ENCODE data around the gene PTPRT.

PTPRT gene

DNA sequence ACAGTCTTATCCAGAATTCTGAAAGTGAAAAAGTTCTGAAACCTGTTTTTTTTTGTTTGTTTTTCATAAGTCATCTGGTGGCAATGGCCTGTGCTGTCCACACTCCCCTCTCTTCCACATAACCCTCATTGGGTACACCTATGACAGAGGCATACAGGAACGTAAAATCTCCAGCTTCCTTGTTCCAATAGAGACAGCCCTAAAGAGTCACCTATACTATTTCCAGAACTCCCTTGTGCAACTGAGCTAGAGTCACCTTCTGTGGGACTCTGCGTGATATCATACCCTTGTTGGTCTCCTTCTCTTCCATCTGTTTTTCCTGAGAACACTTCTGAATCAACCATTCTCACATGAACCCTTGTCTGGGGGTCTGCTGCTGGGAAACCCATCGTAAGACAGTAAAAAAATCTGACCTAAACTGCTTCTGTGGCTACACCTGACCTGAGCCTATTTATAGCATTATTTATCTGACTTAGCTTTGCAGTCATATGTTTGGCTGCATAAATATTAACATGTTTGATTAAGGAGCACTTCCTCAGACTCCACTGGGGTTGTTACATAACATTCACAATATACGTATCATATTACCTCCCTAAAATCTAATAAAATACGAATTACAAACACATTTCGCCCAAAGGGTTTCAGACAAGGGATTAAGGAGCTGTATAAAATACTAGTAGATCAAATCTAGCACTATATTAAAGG lies 151.9 kb downstream of the PTPRT start:
- no peaks in the 10 kb centered on the region for H3K36me3 ChIP-seq (ENCODE audit: control insufficient read depth, insufficient read depth, low read length)
- H3K27ac ChIP-seq (ENCODE audit: insufficient read depth, low read depth, low read length, poor library complexity, severe bottlenecking), result no peak overlapping the region
- H3K4me3 ChIP-seq (ENCODE audit: insufficient read depth, low read depth, low read length), result no peak overlapping the region
- H3K27me3 ChIP-seq (ENCODE audit: control insufficient read depth, insufficient read depth, low read length, poor library complexity, severe bottlenecking), result no peaks in the 10 kb centered on the region
- peaks cover 3% of the 10 kb centered on the region for H3K4me1 ChIP-seq (ENCODE audit: control insufficient read depth, insufficient read depth, low read length)
- WGBS, 2 experiments, result 84 to 93% methylated on average over 5 to 6 of the region's 6 CpGs
- no peaks in the 10 kb centered on the region for H3K9me3 ChIP-seq (ENCODE audit: control insufficient read depth, low read length)

DNA sequence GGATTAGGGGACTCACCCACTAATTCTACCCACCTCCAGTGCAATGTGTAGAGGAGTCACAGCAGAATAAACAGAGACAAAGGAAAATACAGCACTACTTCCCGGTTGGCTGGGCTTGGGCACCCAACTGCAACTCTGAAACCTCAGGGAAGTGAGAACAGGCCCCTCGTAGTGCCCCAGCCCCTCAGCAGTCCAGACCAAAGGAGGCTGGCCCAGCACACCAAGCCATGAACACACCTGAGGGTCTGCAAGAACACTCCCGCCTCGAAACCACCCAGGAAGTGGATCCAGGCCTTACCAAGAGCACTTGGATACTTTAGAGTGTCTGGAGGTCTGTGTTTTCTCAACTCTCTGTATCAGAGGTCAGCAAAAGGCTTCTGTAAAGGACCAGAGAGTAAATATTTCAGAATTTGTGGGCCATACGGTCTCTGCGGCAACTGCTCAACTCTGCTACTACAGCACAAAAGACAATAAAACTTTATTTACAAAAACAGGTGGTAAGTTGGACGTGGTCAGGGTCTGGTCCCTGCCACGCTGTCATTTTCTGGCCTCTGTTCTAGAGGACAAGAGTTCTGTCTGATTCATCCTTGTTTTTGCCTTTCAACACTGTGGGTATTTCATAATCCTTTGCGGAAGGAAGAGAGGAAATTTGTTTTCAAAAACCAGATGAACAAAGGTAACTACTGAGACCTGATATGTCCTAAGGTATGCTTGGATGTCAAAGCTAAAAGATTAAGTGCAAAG lies 154.6 kb downstream of the PTPRT start:
- H3K27me3 ChIP-seq (ENCODE audit: control insufficient read depth, insufficient read depth, low read length, poor library complexity, severe bottlenecking), result no peaks in the 10 kb centered on the region
- WGBS, 2 experiments, result 88 to 91% methylated on average over 9 of the region's 9 CpGs
- H3K4me1 ChIP-seq (ENCODE audit: control insufficient read depth, insufficient read depth, low read length), result peaks cover 5% of the 10 kb centered on the region
- H3K9me3 ChIP-seq (ENCODE audit: control insufficient read depth, low read length), result no peaks in the 10 kb centered on the region
- H3K36me3 ChIP-seq (ENCODE audit: control insufficient read depth, insufficient read depth, low read length), result no peaks in the 10 kb centered on the region
- H3K27ac ChIP-seq (ENCODE audit: insufficient read depth, low read depth, low read length, poor library complexity, severe bottlenecking), result no peak overlapping the region
- no peak overlapping the region for H3K4me3 ChIP-seq (ENCODE audit: insufficient read depth, low read depth, low read length)

DNA sequence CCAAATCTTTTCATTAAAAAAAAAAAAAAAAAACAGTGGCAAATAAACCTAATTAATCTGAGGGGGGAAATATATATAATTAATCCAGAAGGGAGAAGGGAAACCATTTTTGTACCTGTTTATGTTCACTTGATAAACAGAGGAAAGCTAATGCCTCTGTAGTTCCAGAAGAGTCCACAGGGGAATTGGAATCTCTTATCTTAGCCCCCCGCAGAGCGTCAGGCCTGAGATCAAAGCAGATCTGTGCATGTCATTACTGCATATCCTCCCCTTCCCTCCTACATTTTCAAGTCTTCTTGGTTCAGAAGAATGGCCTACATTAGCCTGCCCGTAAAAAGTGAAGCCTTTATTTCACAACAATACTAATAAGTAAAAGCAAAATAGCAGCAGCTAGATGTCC lies 157.2 kb downstream of the PTPRT start:
- Histone ChIP-seq H3K27ac (ENCODE audit: insufficient read depth, low read depth, low read length, poor library complexity, severe bottlenecking) (no peak overlapping the region), H3K36me3 (ENCODE audit: control insufficient read depth, insufficient read depth, low read length) (no peaks in the 10 kb centered on the region), H3K4me1 (ENCODE audit: control insufficient read depth, insufficient read depth, low read length) (peaks cover 5% of the 10 kb centered on the region), H3K27me3 (ENCODE audit: control insufficient read depth, insufficient read depth, low read length, poor library complexity, severe bottlenecking) (no peaks in the 10 kb centered on the region), H3K4me3 (ENCODE audit: insufficient read depth, low read depth, low read length) (no peak overlapping the region), H3K9me3 (ENCODE audit: control insufficient read depth, low read length) (no peaks in the 10 kb centered on the region)
- 65 to 66% methylated on average over 3 of the region's 3 CpGs for WGBS, 2 experiments

DNA sequence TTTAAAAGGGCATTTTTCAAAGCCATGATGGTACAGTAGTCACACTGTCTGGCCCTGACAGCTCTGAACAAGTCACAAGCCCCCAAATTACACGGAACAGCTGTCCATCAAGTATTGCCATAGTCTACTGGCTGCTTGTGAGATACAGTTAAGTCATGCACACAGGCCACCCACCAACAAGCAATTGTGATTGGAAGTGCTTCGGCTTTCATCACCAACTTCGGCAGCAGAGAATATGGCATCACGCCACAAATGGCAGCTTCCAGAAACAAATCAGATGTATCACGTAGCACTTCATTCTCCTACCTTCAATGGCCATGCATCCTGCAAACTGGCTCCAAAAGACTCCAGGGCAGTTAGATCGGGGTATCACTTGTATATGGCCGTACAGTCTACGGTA lies 160.5 kb downstream of the PTPRT start:
- no peaks in the 10 kb centered on the region for H3K27me3 ChIP-seq (ENCODE audit: control insufficient read depth, insufficient read depth, low read length, poor library complexity, severe bottlenecking)
- 93 to 96% methylated on average over 7 to 8 of the region's 8 CpGs for WGBS, 2 experiments
- H3K4me3 ChIP-seq (ENCODE audit: insufficient read depth, low read depth, low read length), result no peak overlapping the region

DNA sequence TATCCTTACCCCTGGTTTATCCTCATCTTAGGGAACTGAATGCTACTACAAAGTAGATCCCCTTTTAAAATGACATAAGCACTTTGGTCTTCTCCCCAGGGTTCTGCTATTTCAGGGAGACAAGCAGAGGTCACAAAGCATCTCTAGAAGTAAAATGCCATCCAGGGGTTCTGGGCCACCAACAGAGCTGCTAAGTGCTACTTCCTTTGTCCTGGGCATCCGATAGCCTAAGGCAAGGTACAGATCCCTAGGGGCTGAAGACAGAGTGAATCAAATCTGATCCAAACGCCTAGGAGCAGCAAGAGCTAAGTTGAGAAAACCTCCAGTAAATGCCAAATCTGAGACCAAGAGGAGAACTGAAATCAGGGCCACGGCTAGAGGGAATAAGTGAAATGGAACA lies 161.2 kb downstream of the PTPRT start:
- H3K27ac ChIP-seq (ENCODE audit: insufficient read depth, low read depth, low read length, poor library complexity, severe bottlenecking), result no peak overlapping the region
- WGBS, 2 experiments, result 53 to 56% methylated on average over 3 of the region's 3 CpGs
- H3K4me1 ChIP-seq (ENCODE audit: control insufficient read depth, insufficient read depth, low read length), result peaks cover 5% of the 10 kb centered on the region
- H3K4me3 ChIP-seq (ENCODE audit: insufficient read depth, low read depth, low read length), result no peak overlapping the region
- no peaks in the 10 kb centered on the region for H3K9me3 ChIP-seq (ENCODE audit: control insufficient read depth, low read length)
- no peaks in the 10 kb centered on the region for H3K36me3 ChIP-seq (ENCODE audit: control insufficient read depth, insufficient read depth, low read length)
- no peaks in the 10 kb centered on the region for H3K27me3 ChIP-seq (ENCODE audit: control insufficient read depth, insufficient read depth, low read length, poor library complexity, severe bottlenecking)

More for the DNA sequence above, 160.5 kb downstream of the PTPRT start:
- Histone ChIP-seq H3K4me1 (ENCODE audit: control insufficient read depth, insufficient read depth, low read length) (peaks cover 5% of the 10 kb centered on the region), H3K27ac (ENCODE audit: insufficient read depth, low read depth, low read length, poor library complexity, severe bottlenecking) (no peak overlapping the region), H3K36me3 (ENCODE audit: control insufficient read depth, insufficient read depth, low read length) (no peaks in the 10 kb centered on the region), H3K9me3 (ENCODE audit: control insufficient read depth, low read length) (no peaks in the 10 kb centered on the region)

DNA sequence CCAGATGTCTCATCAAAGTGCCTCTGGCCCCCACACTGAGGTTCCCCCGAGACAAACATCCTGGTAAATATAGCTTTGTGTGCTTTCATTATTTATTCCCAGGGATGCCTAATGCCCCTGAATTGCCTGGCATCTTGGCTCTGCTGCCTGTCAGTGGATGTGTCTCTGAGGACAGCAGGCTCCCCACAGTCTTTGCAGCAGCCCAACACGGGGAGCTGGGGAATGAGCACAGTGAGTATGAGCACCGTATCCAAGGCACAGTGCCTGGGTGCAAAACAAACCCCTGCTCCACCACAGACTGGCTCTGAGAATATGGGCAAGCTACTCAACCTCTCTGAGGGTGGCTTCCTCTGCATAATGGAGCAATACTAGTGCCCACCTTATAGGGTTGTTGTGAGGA lies 165.9 kb downstream of the PTPRT start:
- H3K36me3 ChIP-seq (ENCODE audit: control insufficient read depth, insufficient read depth, low read length), result no peaks in the 10 kb centered on the region
- no peaks in the 10 kb centered on the region for H3K9me3 ChIP-seq (ENCODE audit: control insufficient read depth, low read length)
- no peaks in the 10 kb centered on the region for H3K4me1 ChIP-seq (ENCODE audit: control insufficient read depth, insufficient read depth, low read length)
- 22 to 26% methylated on average over 3 of the region's 3 CpGs for WGBS, 2 experiments
- H3K27ac ChIP-seq (ENCODE audit: insufficient read depth, low read depth, low read length, poor library complexity, severe bottlenecking), result no peak overlapping the region
- H3K27me3 ChIP-seq (ENCODE audit: control insufficient read depth, insufficient read depth, low read length, poor library complexity, severe bottlenecking), result no peaks in the 10 kb centered on the region
- H3K4me3 ChIP-seq (ENCODE audit: insufficient read depth, low read depth, low read length), result no peak overlapping the region

DNA sequence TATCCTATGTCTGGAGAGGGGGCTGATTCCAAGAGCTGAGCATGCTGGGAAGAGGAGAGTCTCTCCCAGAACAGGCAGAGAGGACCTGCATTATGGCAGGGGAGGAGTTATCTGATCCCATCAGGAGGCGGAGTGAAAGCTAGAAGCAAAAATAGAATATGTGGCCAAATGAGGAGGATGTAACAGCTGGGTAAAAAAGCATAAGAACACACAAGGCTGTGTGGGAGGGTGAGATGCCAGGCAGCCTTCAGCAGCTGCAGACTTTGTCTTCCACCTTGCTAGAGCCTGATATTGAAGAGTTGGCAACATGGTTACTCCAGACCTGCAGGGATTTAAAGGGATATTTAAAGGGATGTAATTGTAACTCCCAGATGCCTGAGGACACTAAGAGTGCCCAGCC lies 167.1 kb downstream of the PTPRT start:
- Histone ChIP-seq H3K4me3 (ENCODE audit: insufficient read depth, low read depth, low read length) (no peak overlapping the region), H3K36me3 (ENCODE audit: control insufficient read depth, insufficient read depth, low read length) (no peaks in the 10 kb centered on the region), H3K27me3 (ENCODE audit: control insufficient read depth, insufficient read depth, low read length, poor library complexity, severe bottlenecking) (no peaks in the 10 kb centered on the region), H3K4me1 (ENCODE audit: control insufficient read depth, insufficient read depth, low read length) (no peaks in the 10 kb centered on the region), H3K27ac (ENCODE audit: insufficient read depth, low read depth, low read length, poor library complexity, severe bottlenecking) (no peak overlapping the region), H3K9me3 (ENCODE audit: control insufficient read depth, low read length) (no peaks in the 10 kb centered on the region)
- 92 to 94% methylated on average over 1 of the region's 1 CpG for WGBS, 2 experiments

DNA sequence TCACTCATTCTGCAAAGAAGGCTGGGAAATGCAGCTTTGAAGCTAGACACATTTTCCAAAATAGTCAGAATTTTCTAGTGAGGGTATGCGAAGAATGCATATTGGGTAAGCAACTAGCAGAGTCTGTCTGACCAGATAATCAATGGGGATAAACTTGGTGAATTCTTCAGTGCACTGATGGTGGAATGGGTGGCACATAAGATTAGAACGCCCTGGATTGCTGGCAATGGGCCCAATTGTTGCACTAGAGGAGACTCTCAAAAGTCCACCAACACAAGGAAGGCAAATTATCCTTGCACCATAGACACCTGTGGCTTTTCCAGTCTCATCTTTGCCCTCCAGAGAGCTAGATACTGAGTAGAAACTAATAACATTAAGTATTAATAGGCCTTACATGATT lies 167.6 kb downstream of the PTPRT start:
- Histone ChIP-seq H3K4me3 (ENCODE audit: insufficient read depth, low read depth, low read length) (no peak overlapping the region), H3K27me3 (ENCODE audit: control insufficient read depth, insufficient read depth, low read length, poor library complexity, severe bottlenecking) (no peaks in the 10 kb centered on the region), H3K4me1 (ENCODE audit: control insufficient read depth, insufficient read depth, low read length) (no peaks in the 10 kb centered on the region), H3K27ac (ENCODE audit: insufficient read depth, low read depth, low read length, poor library complexity, severe bottlenecking) (no peak overlapping the region), H3K9me3 (ENCODE audit: control insufficient read depth, low read length) (no peaks in the 10 kb centered on the region), H3K36me3 (ENCODE audit: control insufficient read depth, insufficient read depth, low read length) (no peaks in the 10 kb centered on the region)
- 90 to 98% methylated on average over 2 of the region's 2 CpGs for WGBS, 2 experiments

DNA sequence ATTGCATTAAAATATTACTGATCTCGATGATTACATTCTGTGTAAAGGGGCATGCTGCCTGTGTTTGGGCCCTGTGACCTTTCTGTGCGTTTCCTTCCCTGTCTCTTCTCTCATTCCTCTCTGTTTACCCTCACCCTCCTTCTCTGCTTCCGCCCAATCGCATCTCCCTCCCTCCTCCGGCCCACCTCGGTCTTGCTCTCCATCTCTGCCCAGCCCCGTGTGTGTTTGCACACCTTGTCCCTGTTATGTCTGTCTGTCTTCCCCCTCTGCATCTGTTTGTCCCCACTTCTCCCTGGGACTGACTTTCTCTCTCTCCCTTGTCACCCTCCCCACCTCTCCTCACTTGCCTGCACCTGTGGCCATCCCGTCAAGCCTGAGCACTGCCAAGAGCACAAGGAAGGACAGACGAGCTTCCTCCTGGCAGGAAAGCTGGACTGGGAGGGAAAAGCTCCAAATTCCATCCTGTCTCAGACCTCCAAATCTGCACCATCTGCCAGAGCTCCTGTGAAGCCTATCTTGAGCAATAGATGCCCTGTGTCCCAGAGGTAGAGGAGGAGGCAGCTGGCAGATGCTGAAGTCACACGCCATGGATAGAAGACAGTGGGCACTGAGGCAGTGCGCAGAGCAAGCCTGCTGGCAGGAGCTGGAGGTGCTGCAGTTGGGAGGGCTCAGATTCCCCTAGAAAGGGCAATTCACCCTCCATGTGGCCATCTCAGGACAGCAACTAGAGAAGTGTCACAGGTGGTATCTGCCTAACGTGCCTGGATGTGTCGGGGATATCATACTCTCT lies 172.3 kb downstream of the PTPRT start:
- 80 to 86% methylated on average over 13 of the region's 13 CpGs for WGBS, 2 experiments
- H3K27me3 ChIP-seq (ENCODE audit: control insufficient read depth, insufficient read depth, low read length, poor library complexity, severe bottlenecking), result no peaks in the 10 kb centered on the region
- no peaks in the 10 kb centered on the region for H3K9me3 ChIP-seq (ENCODE audit: control insufficient read depth, low read length)
- H3K27ac ChIP-seq (ENCODE audit: insufficient read depth, low read depth, low read length, poor library complexity, severe bottlenecking), result no peak overlapping the region
- no peaks in the 10 kb centered on the region for H3K36me3 ChIP-seq (ENCODE audit: control insufficient read depth, insufficient read depth, low read length)
- H3K4me1 ChIP-seq (ENCODE audit: control insufficient read depth, insufficient read depth, low read length), result no peaks in the 10 kb centered on the region
- no peak overlapping the region for H3K4me3 ChIP-seq (ENCODE audit: insufficient read depth, low read depth, low read length)

DNA sequence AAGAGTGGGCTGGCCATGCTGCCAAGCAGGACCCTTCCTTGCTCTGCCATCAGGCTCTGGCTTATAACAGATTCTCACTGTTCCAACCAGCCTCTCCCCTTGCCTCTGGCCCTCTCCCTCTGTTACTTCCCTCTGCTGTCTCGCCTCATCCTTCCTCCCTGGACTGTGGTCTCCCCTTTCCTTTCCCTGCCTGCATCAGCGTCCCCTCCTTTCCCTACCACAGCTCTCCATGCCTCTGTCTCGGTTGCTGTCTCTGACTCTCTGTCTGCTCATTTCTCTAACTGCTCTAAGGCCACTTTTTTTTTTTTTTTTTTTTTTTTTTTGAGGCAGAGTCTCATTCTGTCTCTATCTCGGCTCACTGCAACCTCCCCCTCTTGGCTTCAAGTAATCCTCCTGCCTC lies 173.4 kb downstream of the PTPRT start:
- no peaks in the 10 kb centered on the region for H3K36me3 ChIP-seq (ENCODE audit: control insufficient read depth, insufficient read depth, low read length)
- H3K27ac ChIP-seq (ENCODE audit: insufficient read depth, low read depth, low read length, poor library complexity, severe bottlenecking), result no peak overlapping the region
- no peak overlapping the region for H3K4me3 ChIP-seq (ENCODE audit: insufficient read depth, low read depth, low read length)
- no peaks in the 10 kb centered on the region for H3K27me3 ChIP-seq (ENCODE audit: control insufficient read depth, insufficient read depth, low read length, poor library complexity, severe bottlenecking)
- no peaks in the 10 kb centered on the region for H3K4me1 ChIP-seq (ENCODE audit: control insufficient read depth, insufficient read depth, low read length)
- 80 to 88% methylated on average over 4 of the region's 4 CpGs for WGBS, 2 experiments
- H3K9me3 ChIP-seq (ENCODE audit: control insufficient read depth, low read length), result no peaks in the 10 kb centered on the region
